Loucy (cell line): ENCODE results near the gene TNFAIP8L2.

Experiments used
- CTCF ChIP-seq: fragments of 200-600 bp; sonication (generic); conservative IDR thresholded peaks from 2 replicates; pipeline ENCODE4 v1.5.1; 2014; ENCODE audit warnings: mild to moderate bottlenecking, antibody characterized with exemption, low read length
- EZH2phosphoT487 ChIP-seq: fragments of 200-600 bp; IDR thresholded peaks from 2 replicates; pipeline ENCODE4 v1.6.1; 2018; ENCODE audit warnings: antibody characterized with exemption, mild to moderate bottlenecking, moderate library complexity, borderline replicate concordance

GRCh38 chr1:151156515-151156819 is at the start of gene TNFAIP8L2:
- TF ChIP-seq CTCF (no peak), EZH2phosphoT487 (no peak)
